H9 (cell line): ENCODE data around the gene ZFPM1. TPM values are rescaled to one million over a fixed set of nuclear protein-coding genes. Genes with fewer than 3 reads are reported as not detected.

Experiments used
- DNase-seq: peaks from one replicate; pipeline ENCODE4 v3.0.0-alpha.2; 2017
- H2AFZ ChIP-seq: one replicate; pipeline ENCODE4 v1.6.1; 2013; ENCODE audit warnings: mild to moderate bottlenecking, low read length, control low read depth, moderate library complexity
- H2AK5ac ChIP-seq: 2 replicates; pipeline ENCODE4 v1.6.1; 2013; ENCODE audit warnings: low read length, control low read depth, mixed read lengths; ENCODE audit not compliant: insufficient read length
- H2BK120ac ChIP-seq: one replicate; pipeline ENCODE4 v1.6.1; 2013; ENCODE audit warnings: low read depth, mild to moderate bottlenecking, low read length, control low read depth, inconsistent platforms; ENCODE audit not compliant: poor library complexity, severe bottlenecking
- H2BK12ac ChIP-seq: 2 replicates; pipeline ENCODE4 v1.6.1; 2013; ENCODE audit warnings: low read length, control low read depth, mixed read lengths, low read depth; ENCODE audit not compliant: insufficient read length
- H2BK15ac ChIP-seq: 2 replicates; pipeline ENCODE4 v1.6.1; 2013; ENCODE audit warnings: low read depth, low read length, control low read depth
- H2BK20ac ChIP-seq: one replicate; pipeline ENCODE4 v1.6.1; 2013; ENCODE audit warnings: low read depth, mild to moderate bottlenecking, low read length, control low read depth, inconsistent platforms; ENCODE audit not compliant: poor library complexity, severe bottlenecking
- H2BK5ac ChIP-seq: 2 replicates; pipeline ENCODE4 v1.6.1; 2013; ENCODE audit warnings: low read length, control low read depth, mixed read lengths; ENCODE audit not compliant: insufficient read length
- H3K14ac ChIP-seq: 2 replicates; pipeline ENCODE4 v1.6.1; 2013; ENCODE audit warnings: low read length, control low read depth; ENCODE audit not compliant: insufficient read depth
- H3K18ac ChIP-seq: 2 replicates; pipeline ENCODE4 v1.6.1; 2013; ENCODE audit warnings: low read depth, mild to moderate bottlenecking, mixed read lengths, low read length, control low read depth; ENCODE audit not compliant: insufficient read length
- H3K23ac ChIP-seq: 2 replicates; pipeline ENCODE4 v1.6.1; 2013; ENCODE audit warnings: low read length, control low read depth, mixed read lengths, low read depth; ENCODE audit not compliant: insufficient read length
- H3K23me2 ChIP-seq: 2 replicates; pipeline ENCODE4 v1.6.1; 2013; ENCODE audit warnings: low read depth, mild to moderate bottlenecking, mixed read lengths, low read length, control low read depth; ENCODE audit not compliant: insufficient read length, poor library complexity, severe bottlenecking
- H3K27ac ChIP-seq: 2 replicates; pipeline ENCODE4 v1.5.1; 2013; ENCODE audit warnings: low read length, control low read depth, mixed read lengths, low read depth; ENCODE audit not compliant: insufficient read length
- H3K27me3 ChIP-seq: 2 replicates; pipeline ENCODE4 v1.6.1; 2013; ENCODE audit warnings: low read length, control low read depth, inconsistent platforms; ENCODE audit not compliant: insufficient read depth
- H3K4ac ChIP-seq: 2 replicates; pipeline ENCODE4 v1.6.1; 2013; ENCODE audit warnings: low read depth, mild to moderate bottlenecking, control low read depth, inconsistent platforms, low read length, moderate library complexity
- H3K4me1 ChIP-seq: 2 replicates; pipeline ENCODE4 v1.6.1; 2013; ENCODE audit warnings: low read length, control low read depth, inconsistent platforms; ENCODE audit not compliant: insufficient read depth
- H3K4me2 ChIP-seq: 2 replicates; pipeline ENCODE4 v1.6.1; 2013; ENCODE audit warnings: low read length, control low read depth, mixed read lengths; ENCODE audit not compliant: insufficient read length, insufficient read depth
- H3K56ac ChIP-seq: 2 replicates; pipeline ENCODE4 v1.6.1; 2013; ENCODE audit warnings: low read depth, mild to moderate bottlenecking, mixed read lengths, low read length, control low read depth; ENCODE audit not compliant: insufficient read length
- H3K79me1 ChIP-seq: 2 replicates; pipeline ENCODE4 v1.6.1; 2013; ENCODE audit warnings: low read depth, mild to moderate bottlenecking, moderate library complexity, low read length, control low read depth, inconsistent platforms; ENCODE audit not compliant: insufficient read depth, poor library complexity, severe bottlenecking
- H3K79me2 ChIP-seq: 2 replicates; pipeline ENCODE4 v1.6.1; 2013; ENCODE audit warnings: low read length, control low read depth, inconsistent platforms; ENCODE audit not compliant: insufficient read depth
- H3K9ac ChIP-seq: 2 replicates; pipeline ENCODE4 v1.6.1; 2013; ENCODE audit warnings: low read length, control low read depth, mixed read lengths; ENCODE audit not compliant: insufficient read length; ENCODE audit errors: extremely low read depth
- H3K9me3 ChIP-seq: one replicate; pipeline ENCODE4 v1.6.1; 2013; ENCODE audit warnings: low read depth, low read length, inconsistent platforms; ENCODE audit not compliant: control insufficient read depth
- H3T11ph ChIP-seq: one replicate; pipeline ENCODE4 v1.6.1; 2013; ENCODE audit warnings: mild to moderate bottlenecking, low read length, control low read depth, inconsistent platforms
- H4K20me1 ChIP-seq: one replicate; pipeline ENCODE4 v1.6.1; 2013; ENCODE audit not compliant: control insufficient read depth, insufficient read length, insufficient read depth
- H4K5ac ChIP-seq: 2 replicates; pipeline ENCODE4 v1.6.1; 2013; ENCODE audit warnings: low read depth, mild to moderate bottlenecking, mixed read lengths, low read length, control low read depth; ENCODE audit not compliant: insufficient read length
- H4K8ac ChIP-seq: replicated peaks from 2 replicates; pipeline ENCODE4 v1.6.1; 2013; ENCODE audit warnings: low read length, control low read depth, mixed read lengths, low read depth; ENCODE audit not compliant: insufficient read length
- H4K91ac ChIP-seq: 2 replicates; pipeline ENCODE4 v1.6.1; 2013; ENCODE audit warnings: low read depth, mild to moderate bottlenecking, moderate library complexity, mixed read lengths, low read length, control low read depth; ENCODE audit not compliant: insufficient read length
- H3K27ac Mint-ChIP-seq, 3 experiments: 2 replicates in 2 of 3; 3 replicates in 1 of 3; pipeline ENCODE4 v1.8.0; 2020 to 2021; ENCODE audit warnings: mixed read lengths in 3 of 3, mild to moderate bottlenecking in 1 of 3, moderate library complexity in 1 of 3
- H3K27me3 Mint-ChIP-seq: 2 replicates; pipeline ENCODE4 v1.8.0; 2021; ENCODE audit warnings: low read depth, mild to moderate bottlenecking, moderate library complexity, mixed read lengths
- H3K36me3 Mint-ChIP-seq, 3 experiments: 2 replicates in 2 of 3; 3 replicates in 1 of 3; pipeline ENCODE4 v1.8.0; 2020 to 2021; ENCODE audit warnings: low read depth in 3 of 3, mixed read lengths in 3 of 3; ENCODE audit not compliant: insufficient read depth in 1 of 3
- H3K4me1 Mint-ChIP-seq, 2 experiments: 2 replicates each; pipeline ENCODE4 v1.8.0; 2020; ENCODE audit warnings: mixed read lengths in 2 of 2
- H3K4me3 Mint-ChIP-seq, 2 experiments: 2 replicates in 1 of 2; 3 replicates in 1 of 2; pipeline ENCODE4 v1.8.0; 2020 to 2021; ENCODE audit warnings: mild to moderate bottlenecking in 2 of 2, mixed read lengths in 2 of 2, moderate library complexity in 1 of 2
- H3K9me3 Mint-ChIP-seq, 2 experiments: 2 replicates in 1 of 2; 3 replicates in 1 of 2; pipeline ENCODE4 v1.8.0; 2020; ENCODE audit warnings: mild to moderate bottlenecking in 2 of 2, mixed read lengths in 2 of 2, moderate library complexity in 1 of 2
- CTCF ChIP-seq: fragments of 200-600 bp; sonication (generic); conservative IDR thresholded peaks from 3 replicates; pipeline ENCODE4 v1.8.0; 2021; ENCODE audit warnings: antibody characterized with exemption, mild to moderate bottlenecking
- WGBS: extraction: QIAGEN DNeasy Blood & Tissue Kit; methylation state at CpG from one replicate; pipeline ENCODE4 v1.1.7; 2013; ENCODE audit warnings: missing lambda C conversion rate, low lambda C conversion rate, mixed read lengths; ENCODE audit not compliant: insufficient read length; ENCODE audit errors: extremely low coverage; 5-methylcytosine and 5-hydroxymethylcytosine counted together
- total RNA-seq: library from RNA; stranded (reverse); gene quantifications from 2 replicates; pipeline ENCODE4 v1.2.1, GENCODE V29; 2021

Gene ZFPM1
- total RNA-seq, 1 experiment from 2014 or later, result 3.6 TPM

DNA sequence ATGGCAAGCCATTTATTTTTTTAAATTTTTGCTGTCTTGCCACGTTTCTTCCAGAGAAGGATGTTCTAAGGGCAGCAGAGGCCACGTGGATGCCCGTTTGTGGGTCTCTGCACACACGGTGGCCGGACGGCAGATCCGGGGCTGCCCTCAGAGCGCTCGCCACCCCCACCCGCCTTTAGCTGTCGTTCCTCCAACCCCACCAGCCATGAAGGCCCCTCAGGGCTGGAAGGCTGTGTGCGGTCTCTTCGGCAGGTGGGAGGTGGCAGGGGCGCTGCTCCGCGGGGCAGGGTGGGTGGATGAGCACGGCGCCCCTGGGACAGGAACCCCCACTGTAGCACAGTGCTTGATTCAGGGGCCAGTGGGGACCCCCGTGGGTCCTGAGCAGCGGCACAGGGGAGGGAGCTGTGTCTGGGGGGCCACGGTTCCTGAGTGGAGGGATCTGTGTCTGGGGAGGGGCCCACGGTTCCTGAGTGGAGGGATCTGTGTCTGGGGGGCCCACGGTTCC is 49.7 kb downstream of the ZFPM1 start:
- no peaks in the 10 kb centered on the region for H3K79me2 ChIP-seq
- no peak overlapping the region for H3K27ac Mint-ChIP-seq
- H3K56ac ChIP-seq, result no peak overlapping the region
- no peak overlapping the region for H2BK120ac ChIP-seq
- no peak overlapping the region for H3K4me3 Mint-ChIP-seq
- H2BK15ac ChIP-seq, result no peak overlapping the region
- no peaks in the 10 kb centered on the region for H3K4me1 ChIP-seq
- no peaks in the 10 kb centered on the region for H3K9me3 ChIP-seq
- no peak overlapping the region for H3T11ph ChIP-seq
- H3K9ac ChIP-seq, result no peak overlapping the region
- H3K23ac ChIP-seq, result no peak overlapping the region
- H3K36me3 Mint-ChIP-seq, result no peaks in the 10 kb centered on the region
- no peaks in the 10 kb centered on the region for H4K20me1 ChIP-seq
- H3K27me3 Mint-ChIP-seq, result no peaks in the 10 kb centered on the region
- H2AFZ ChIP-seq, result no peak overlapping the region
- DNase-seq, result no peak
- H4K91ac ChIP-seq, result no peak overlapping the region
- no peaks in the 10 kb centered on the region for H3K4me1 Mint-ChIP-seq
- H3K14ac ChIP-seq, result no peak overlapping the region
- H2BK12ac ChIP-seq, result no peak overlapping the region
- H2BK5ac ChIP-seq, result no peak overlapping the region
- H4K5ac ChIP-seq, result no peak overlapping the region
- H2AK5ac ChIP-seq, result no peak overlapping the region
- TF ChIP-seq CTCF, result no peak
- no peaks in the 10 kb centered on the region for H3K9me3 Mint-ChIP-seq
- no peaks in the 10 kb centered on the region for H3K23me2 ChIP-seq
- no peaks in the 10 kb centered on the region for H3K79me1 ChIP-seq
- H4K8ac ChIP-seq, result no peak overlapping the region
- no peaks in the 10 kb centered on the region for H3K27me3 ChIP-seq
- H2BK20ac ChIP-seq, result no peak overlapping the region
- no CpG with 5 or more reads among the region's 23 CpGs for whole genome bisulfite sequencing
- no peak overlapping the region for H3K4ac ChIP-seq
- no peak overlapping the region for H3K27ac ChIP-seq
- no peak overlapping the region for H3K18ac ChIP-seq
- H3K4me2 ChIP-seq, result no peak overlapping the region
